ENCODE measurements around the gene TREML2.
"Not testable (repeated sequence)": the region's sequence is repeated elsewhere in the genome, so short reads cannot be mapped to it uniquely, and the experiment has no call there.

Gene TREML2

GRCh38 chr6:41200901-41201763 is at the start of gene TREML2:
TREML2 (minus strand) TSS chr6:41201149; CDS start chr6:41201008, 141 bp downstream.
- DNase-seq = no peak

- no peak for DNase-seq
These were observed 47.1 kb upstream of the TREML2 start for GRCh38 chr6:41247882-41248705.

- no peak for DNase-seq
These were observed 46.4 kb upstream of the TREML2 start for GRCh38 chr6:41247288-41247865.

- DNase-seq = not testable (repeated sequence)
These were observed 45.6 kb upstream of the TREML2 start for GRCh38 chr6:41246529-41246928.

GRCh38 chr6:41239467-41240159 is 38.7 kb upstream of the TREML2 start:
- DNase-seq = no peak

- no peak for DNase-seq
These were observed 36.2 kb upstream of the TREML2 start for GRCh38 chr6:41237128-41237527.

GRCh38 chr6:41236276-41236675 is 35.3 kb upstream of the TREML2 start:
- no peak for DNase-seq

- no peak for DNase-seq
These were observed 31.7 kb upstream of the TREML2 start for GRCh38 chr6:41232667-41233066.

GRCh38 chr6:41231246-41231645 is 30.3 kb upstream of the TREML2 start:
- no peak for DNase-seq

- DNase-seq = no peak
These were observed 28.8 kb upstream of the TREML2 start for GRCh38 chr6:41229721-41230120.

GRCh38 chr6:41228616-41229015 is 27.7 kb upstream of the TREML2 start:
- DNase-seq = no peak

- DNase-seq = no peak
These were observed 27.1 kb upstream of the TREML2 start, which contains the start of gene TREML4 for GRCh38 chr6:41228096-41228495. TREML4 (plus strand) TSS chr6:41228349; CDS start chr6:41228428, 79 bp downstream.

- no peak for DNase-seq
These were observed 25.8 kb upstream of the TREML2 start for GRCh38 chr6:41226752-41227151.

GRCh38 chr6:41224800-41225199 is 23.9 kb upstream of the TREML2 start:
- no peak for DNase-seq

GRCh38 chr6:41222513-41222912 is 21.6 kb upstream of the TREML2 start:
- no peak for DNase-seq

GRCh38 chr6:41222045-41222444 is 21.1 kb upstream of the TREML2 start:
- DNase-seq = no peak

GRCh38 chr6:41216616-41217015 is 15.7 kb upstream of the TREML2 start:
- no peak for DNase-seq

- DNase-seq = no peak
These were observed 14.8 kb upstream of the TREML2 start for GRCh38 chr6:41215777-41216176.

GRCh38 chr6:41214559-41215238 is 13.8 kb upstream of the TREML2 start:
- DNase-seq = no peak

- no peak for DNase-seq
These were observed 8.8 kb upstream of the TREML2 start for GRCh38 chr6:41209547-41210320.

- no peak for DNase-seq
These were observed 7.6 kb upstream of the TREML2 start for GRCh38 chr6:41208439-41209106.

Measured in NCI-H2081 (cell line).